Epidermal melanocyte (primary cell): Measurements from ENCODE around the gene CDH13.

Experiments used
- DNase-seq: peaks from one replicate; pipeline ENCODE4 v3.0.0; 2011; ENCODE audit warnings: low spot score; ENCODE audit not compliant: insufficient read length

CDH13 gene

GRCh38 chr16:83473926-83474650, 847.3 kb downstream of the CDH13 start:
- no peak for DNase-seq

GRCh38 chr16:83475108-83475507, 848.3 kb downstream of the CDH13 start:
- DNase-seq: no peak

DNA sequence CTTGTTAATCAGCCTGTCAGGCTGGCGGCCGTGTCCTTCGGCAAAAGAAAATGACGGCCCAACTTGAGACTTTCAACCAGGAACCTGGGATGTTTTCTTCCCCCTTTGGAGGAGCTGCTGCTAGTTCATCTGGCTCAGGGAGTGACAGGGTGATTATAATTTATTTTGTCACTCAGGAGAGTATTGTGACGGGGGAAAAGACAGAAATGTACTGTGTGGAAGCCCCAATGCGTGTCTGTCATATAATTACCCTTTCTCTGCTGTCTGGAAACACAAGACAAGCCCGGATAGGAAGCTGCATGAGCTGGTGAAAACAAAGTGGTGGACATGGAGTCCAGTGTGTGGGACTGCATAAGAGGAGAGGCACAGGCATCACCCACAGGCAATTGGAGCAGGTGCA, 854.8 kb downstream of the CDH13 start:
- DNase-seq: no peak

DNA sequence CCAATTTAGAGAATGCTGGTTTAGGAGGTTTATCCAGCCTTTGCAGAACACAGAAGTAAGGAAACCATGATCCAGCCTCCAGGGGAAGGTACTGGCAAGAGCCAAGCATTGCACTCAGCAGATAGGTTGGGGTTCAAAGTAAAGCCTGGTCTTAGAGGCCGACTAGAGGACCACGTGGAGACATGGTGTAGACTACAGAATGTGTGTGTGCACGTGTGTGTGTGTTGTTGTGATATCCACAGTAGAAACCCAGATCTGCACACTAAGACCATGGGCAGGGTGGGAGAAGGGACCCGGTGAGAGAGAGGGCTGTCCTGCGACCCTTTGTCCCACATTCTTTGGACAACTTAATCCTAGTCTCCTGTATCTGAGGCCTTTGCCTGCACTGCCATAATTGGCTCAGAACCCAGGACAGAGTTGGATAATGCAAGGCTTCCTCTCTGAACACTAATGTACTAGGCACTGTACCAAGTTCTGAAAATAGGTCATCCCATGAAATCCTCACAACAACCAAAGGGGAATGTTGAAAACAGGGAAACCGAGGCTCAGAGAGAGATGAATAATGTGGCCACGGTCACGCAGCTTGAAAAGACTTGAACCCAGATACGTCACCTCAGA, 855.9 kb downstream of the CDH13 start:
- DNase-seq: no peak

DNA sequence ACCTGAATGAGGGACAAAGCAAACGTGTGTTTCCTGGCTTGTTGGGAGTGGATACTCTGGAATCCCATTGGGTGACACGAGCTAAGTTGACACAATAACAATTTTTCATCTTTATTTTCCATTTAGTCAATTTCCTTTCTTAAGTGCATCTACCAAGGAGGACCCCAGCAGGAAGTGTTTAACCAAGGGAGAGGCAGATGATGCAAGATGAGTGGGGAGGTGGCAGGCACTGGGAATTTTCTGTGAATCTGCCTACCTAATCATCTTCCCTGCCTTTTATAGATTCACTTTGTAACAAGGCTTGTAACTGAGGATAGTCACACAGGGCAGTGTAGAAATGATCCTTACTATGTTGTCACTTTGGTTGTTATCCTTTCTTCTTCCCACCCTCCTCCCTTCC, 863.3 kb downstream of the CDH13 start:
- DNase-seq: no peak

- no peak for DNase-seq
Measured at GRCh38 chr16:83494459-83494858, 867.7 kb downstream of the CDH13 start.

- no peak for DNase-seq
Measured at GRCh38 chr16:83501481-83501880, 874.7 kb downstream of the CDH13 start.

DNA sequence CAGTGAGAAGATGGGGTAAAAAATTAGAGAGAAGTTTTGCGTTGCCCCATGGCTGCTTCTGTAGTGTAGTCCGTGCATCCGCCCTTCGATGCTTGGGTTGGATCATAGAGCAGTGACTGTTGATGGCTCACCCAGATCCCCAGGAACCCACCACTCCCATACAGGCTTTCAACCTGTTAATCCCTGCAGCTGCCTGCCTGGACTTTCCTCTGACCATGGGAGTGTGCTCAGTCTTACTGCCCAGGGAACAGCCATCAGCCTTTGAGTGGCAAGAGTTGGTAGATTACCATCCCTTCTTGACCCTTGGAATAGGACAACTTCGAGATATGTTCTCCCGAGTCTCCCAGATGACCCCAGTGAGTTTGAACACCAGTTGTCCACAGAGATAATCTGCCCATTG, 881.5 kb downstream of the CDH13 start:
- no peak for DNase-seq

DNA sequence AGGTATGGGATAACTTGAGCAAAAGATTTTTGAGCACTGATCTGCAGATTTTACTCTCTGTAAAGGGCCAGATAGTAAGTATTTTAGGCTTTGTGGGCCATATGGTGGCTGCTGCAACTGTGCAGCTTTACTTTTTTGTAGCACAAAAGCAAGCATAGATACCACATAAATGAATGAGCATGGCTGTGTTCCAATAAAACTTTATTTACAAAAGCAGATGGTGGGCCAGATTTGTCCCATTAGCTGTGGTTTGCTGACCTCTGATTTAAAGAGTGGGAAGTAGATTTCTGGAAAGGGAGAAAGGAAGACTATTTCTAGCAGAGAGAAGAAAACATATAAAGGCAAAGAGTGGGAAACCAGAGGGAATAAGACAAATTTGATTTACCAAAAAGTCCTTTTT, 882.5 kb downstream of the CDH13 start:
- DNase-seq: no peak

GRCh38 chr16:83510906-83511305, 884.1 kb downstream of the CDH13 start:
- no peak for DNase-seq

DNA sequence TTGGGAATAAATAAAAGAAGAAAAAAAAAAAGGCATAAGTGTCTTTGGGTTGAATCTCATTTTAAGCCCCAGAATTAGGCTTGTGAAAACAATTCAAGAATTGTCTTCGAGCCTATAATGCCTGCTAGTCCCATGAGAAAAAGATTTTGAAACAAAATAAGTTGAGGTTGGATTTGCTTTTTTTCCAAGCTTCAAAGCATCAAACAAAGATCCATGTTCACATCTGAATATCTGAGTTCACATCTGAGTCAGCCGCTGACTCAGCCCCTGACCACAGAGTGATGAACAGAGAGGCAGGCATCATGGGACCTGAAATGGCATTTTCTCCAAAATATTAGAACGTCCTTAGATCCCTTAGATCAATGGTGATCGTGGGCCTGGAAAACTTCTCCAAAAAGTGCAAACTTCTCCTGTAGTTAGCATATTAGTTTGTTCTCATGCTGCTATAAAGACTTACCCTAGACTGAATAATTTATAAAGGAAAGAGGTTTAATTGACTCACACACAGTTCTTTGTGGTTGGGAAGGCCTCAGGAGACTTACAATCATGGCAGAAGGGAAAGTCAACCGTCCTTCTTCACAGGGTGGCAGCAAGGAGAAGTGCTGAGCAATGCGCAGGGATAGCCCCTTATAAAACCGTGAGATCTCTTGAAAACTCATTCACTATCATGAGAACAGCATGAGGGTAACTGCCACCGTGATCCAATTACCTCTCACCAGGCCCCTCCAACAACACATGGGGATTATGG, 886.4 kb downstream of the CDH13 start:
- DNase-seq: peak; percentile 54

- no peak for DNase-seq
Measured at GRCh38 chr16:83515395-83515794, 888.6 kb downstream of the CDH13 start.

DNA sequence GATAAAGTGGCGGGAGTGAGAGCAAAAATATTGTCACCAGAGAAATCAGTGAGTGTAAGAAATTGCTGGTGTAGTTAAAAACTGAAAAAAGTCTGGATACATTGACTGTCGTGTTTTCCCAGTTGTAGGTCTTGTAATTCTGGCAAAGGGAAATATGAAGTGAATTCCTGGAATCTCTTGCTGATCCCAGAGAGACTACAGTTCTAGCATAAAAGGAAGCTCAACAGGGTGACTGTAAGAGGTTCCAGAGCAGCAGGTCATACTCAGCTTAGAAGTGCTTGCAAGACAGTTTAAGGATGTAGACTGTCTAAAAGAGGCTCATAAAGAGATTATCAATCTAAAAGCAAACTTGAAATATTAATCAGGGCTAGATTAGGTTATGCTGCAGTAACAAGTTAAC, 890.2 kb downstream of the CDH13 start:
- no peak for DNase-seq

- DNase-seq: no peak
Measured at GRCh38 chr16:83517398-83517797, 890.6 kb downstream of the CDH13 start.

- DNase-seq: no peak
Measured at GRCh38 chr16:83520596-83520995, 893.8 kb downstream of the CDH13 start.

DNA sequence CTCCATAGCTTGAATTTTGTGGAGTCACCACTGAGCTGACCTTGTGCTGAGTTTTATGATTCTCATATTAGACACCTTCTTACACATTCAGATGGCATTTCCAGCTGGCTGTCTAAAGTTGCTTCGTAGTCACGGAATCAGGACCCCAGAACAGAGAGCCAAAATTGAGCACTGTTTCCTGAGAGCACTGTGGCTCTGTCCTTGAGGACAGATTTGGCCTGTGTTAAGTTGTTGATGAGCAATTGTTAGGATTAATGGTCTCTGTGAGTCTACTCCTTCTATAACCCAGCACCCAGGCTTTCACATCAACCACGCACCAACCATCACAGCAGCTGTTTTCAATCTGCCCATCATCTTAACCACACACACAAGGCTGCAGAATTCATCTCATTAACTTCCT, 903.5 kb downstream of the CDH13 start:
- peak; percentile 36 for DNase-seq

- DNase-seq: no peak
Measured at GRCh38 chr16:83532634-83533033, 905.9 kb downstream of the CDH13 start.

GRCh38 chr16:83533193-83533592, 906.4 kb downstream of the CDH13 start:
- no peak for DNase-seq

DNA sequence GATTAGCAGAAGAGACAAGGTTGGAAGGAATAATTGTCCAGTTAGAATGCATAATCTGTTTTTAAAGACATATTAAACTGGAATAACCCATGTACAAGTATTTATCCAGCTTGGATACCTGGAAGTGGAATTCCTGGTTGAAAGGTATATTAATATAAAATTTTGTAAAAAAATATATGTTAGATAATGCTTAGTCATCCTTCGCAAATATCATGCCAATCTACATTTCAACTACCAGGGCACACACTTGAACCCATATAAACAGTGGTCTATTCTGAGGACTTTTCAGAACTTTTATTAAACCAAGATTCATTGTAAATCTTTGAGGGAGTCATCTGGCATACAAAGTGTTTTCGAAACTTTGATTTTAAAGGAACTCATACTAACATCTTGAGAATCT, 911.9 kb downstream of the CDH13 start:
- DNase-seq: no peak

- no peak for DNase-seq
Measured at GRCh38 chr16:83539736-83540490, 913.1 kb downstream of the CDH13 start.

DNA sequence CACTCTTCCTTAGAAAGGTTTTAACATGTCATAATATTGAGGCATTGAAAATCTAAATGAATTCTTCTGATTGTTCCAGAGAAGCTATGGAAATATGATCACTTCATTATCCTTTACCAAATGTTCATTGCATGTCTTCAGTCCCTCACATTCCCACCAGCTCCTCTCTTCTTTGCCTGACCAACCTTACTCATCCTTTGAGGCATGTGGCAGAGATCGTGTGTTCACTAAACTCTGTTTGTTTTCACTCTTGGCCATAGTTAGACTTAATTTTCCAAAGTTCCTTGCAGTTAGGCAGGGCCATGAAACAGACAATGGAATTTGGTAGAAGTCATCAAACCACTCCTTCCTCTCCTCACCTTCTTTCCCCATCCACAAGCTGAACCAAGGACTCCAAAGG, 914.5 kb downstream of the CDH13 start:
- no peak for DNase-seq

GRCh38 chr16:83542491-83542890, 915.7 kb downstream of the CDH13 start:
- no peak for DNase-seq
